NCI-H2107 (cell line): ENCODE data around the gene RPL13.
A peak's percentile ranks its signal among the peaks of the same experiment; 100 is the strongest.

Experiments
- DNase-seq: peaks from one replicate; lab custom pipeline; 2025; lab: John Stamatoyannopoulos, UW

RPL13 gene

GRCh38 chr16:89560378-89561141, at the start of gene RPL13:
TSS of gene RPL13 (plus strand) at chr16:89560682. CDS start at chr16:89560960, 278 bp downstream.
- DNase-seq: peak; percentile 93

- DNase-seq: no peak
Measured at GRCh38 chr16:89511374-89511773, 49.1 kb upstream of the RPL13 start.

- no peak for DNase-seq
Measured at GRCh38 chr16:89512453-89512852, 48.0 kb upstream of the RPL13 start.

GRCh38 chr16:89517128-89517527, 43.4 kb upstream of the RPL13 start:
- no peak for DNase-seq

- no peak for DNase-seq
Measured at GRCh38 chr16:89519881-89520280, 40.6 kb upstream of the RPL13 start.

GRCh38 chr16:89522287-89522686, 38.2 kb upstream of the RPL13 start:
- no peak for DNase-seq

GRCh38 chr16:89523680-89524344, 36.7 kb upstream of the RPL13 start:
- DNase-seq: no peak

- DNase-seq: no peak
Measured at GRCh38 chr16:89525146-89525913, 35.2 kb upstream of the RPL13 start.

- no peak for DNase-seq
Measured at GRCh38 chr16:89529097-89529496, 31.4 kb upstream of the RPL13 start.

GRCh38 chr16:89530401-89531381, 29.8 kb upstream of the RPL13 start:
- DNase-seq: no peak

GRCh38 chr16:89531821-89532526, 28.5 kb upstream of the RPL13 start:
- DNase-seq: no peak

GRCh38 chr16:89534252-89534756, 26.2 kb upstream of the RPL13 start:
- DNase-seq: no peak

- DNase-seq: no peak
Measured at GRCh38 chr16:89536371-89536770, 24.1 kb upstream of the RPL13 start.

GRCh38 chr16:89536886-89537548, 23.5 kb upstream of the RPL13 start:
- DNase-seq: no peak

- no peak for DNase-seq
Measured at GRCh38 chr16:89537549-89537925, 22.9 kb upstream of the RPL13 start.

- no peak for DNase-seq
Measured at GRCh38 chr16:89538286-89538685, 22.2 kb upstream of the RPL13 start.

GRCh38 chr16:89540557-89540956, 19.9 kb upstream of the RPL13 start:
- DNase-seq: no peak

GRCh38 chr16:89541792-89542191, 18.7 kb upstream of the RPL13 start:
- DNase-seq: no peak

- no peak for DNase-seq
Measured at GRCh38 chr16:89544113-89544512, 16.4 kb upstream of the RPL13 start.

- DNase-seq: no peak
Measured at GRCh38 chr16:89544713-89545043, 15.8 kb upstream of the RPL13 start.
